Measurements from ENCODE around the gene HOXD1. TPM values are rescaled to one million over a fixed set of nuclear protein-coding genes. Genes with fewer than 3 reads are reported as not detected.

HOXD1 gene
- total RNA-seq, 1 donor, result not detected

DNA sequence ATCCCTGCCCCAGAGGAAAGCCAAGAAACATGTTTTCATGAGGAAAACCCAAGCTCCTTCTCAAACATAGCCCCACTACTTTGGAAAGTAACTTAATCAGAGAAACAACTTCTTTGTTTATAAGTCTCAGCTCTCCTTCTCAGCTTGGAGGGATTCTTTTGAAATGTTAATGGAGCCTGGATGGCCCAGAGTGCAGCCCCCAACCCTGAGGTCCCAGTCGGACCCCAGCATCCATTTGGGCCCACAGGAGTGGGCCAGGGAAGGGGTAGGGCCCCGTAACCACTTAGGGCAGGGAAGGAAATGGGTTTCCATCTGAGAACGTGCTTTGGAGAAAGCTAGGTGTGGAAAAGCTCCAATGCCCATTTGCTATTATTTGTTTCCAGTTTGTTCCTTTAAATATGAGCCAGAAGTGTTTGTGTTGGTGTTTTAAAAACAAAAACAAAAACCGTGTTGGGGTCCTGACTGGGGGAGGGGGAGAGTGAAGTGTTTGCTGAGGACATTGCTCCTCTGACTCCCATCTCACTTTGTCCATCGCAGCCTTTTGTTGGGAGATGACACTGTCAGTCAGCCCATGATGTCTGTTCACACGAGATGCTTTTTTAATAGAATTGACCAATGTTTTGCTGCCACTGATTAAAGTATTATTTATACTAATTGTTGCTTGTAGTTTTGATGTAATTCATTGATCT lies 33.0 kb upstream of the HOXD1 start:
- no peaks in the 10 kb centered on the region for H3K4me1 ChIP-seq (ENCODE audit: insufficient read depth, low read length)
- no peak overlapping the region for H2AFZ ChIP-seq (ENCODE audit: low read length)
- peaks cover 18% of the 10 kb centered on the region for H3K27me3 ChIP-seq (ENCODE audit: insufficient read depth, low read length)
- H3K4me3 ChIP-seq (ENCODE audit: insufficient read depth, low read length), result no peak overlapping the region
- no peak overlapping the region for H3K4me2 ChIP-seq (ENCODE audit: insufficient read depth, low read length)
- no peaks in the 10 kb centered on the region for H3K36me3 ChIP-seq (ENCODE audit: insufficient read depth, low read length)
- no peaks in the 10 kb centered on the region for H3K79me2 ChIP-seq (ENCODE audit: insufficient read depth, low read length)
- no peaks in the 10 kb centered on the region for H4K20me1 ChIP-seq (ENCODE audit: insufficient read depth, low read length)
- H3K27ac ChIP-seq (ENCODE audit: low read depth, low read length), result no peak overlapping the region
- TF ChIP-seq, protein P1, sequence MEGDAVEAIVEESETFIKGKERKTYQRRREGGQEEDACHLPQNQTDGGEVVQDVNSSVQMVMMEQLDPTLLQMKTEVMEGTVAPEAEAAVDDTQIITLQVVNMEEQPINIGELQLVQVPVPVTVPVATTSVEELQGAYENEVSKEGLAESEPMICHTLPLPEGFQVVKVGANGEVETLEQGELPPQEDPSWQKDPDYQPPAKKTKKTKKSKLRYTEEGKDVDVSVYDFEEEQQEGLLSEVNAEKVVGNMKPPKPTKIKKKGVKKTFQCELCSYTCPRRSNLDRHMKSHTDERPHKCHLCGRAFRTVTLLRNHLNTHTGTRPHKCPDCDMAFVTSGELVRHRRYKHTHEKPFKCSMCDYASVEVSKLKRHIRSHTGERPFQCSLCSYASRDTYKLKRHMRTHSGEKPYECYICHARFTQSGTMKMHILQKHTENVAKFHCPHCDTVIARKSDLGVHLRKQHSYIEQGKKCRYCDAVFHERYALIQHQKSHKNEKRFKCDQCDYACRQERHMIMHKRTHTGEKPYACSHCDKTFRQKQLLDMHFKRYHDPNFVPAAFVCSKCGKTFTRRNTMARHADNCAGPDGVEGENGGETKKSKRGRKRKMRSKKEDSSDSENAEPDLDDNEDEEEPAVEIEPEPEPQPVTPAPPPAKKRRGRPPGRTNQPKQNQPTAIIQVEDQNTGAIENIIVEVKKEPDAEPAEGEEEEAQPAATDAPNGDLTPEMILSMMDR (IDR thresholded peaks at IDR 0.05; ENCODE audit: extremely low read depth, low read depth, low read length), result no peak
- H3K9me3 ChIP-seq (ENCODE audit: low read depth, low read length), result no peaks in the 10 kb centered on the region
- no peak for DNase-seq (ENCODE audit: insufficient read length, low spot score, missing footprints)

DNA sequence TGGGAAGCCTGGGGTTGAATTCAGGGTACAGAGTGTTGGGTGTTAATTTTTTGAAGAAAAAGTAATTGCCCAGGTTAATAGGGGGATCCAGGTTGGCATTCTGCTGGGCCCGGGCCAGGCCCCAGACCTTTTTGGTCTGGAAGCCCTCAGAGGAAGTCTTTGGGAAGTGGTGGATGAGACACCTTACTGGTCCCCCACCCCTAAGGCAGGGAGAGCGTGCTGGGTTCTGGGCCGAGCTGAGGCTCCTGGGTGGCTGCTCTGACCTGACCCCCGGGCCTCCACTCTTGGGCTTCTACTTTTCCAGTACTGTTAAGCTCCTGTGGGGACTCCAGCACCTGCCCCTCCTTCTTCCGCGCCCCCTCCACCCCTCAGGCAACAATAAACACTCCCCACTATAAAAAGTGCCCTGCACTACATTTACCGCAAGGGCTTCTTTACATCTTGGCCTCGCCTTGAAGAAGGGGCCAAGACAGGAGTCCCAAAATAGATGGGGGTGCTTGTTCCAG lies 32.1 kb upstream of the HOXD1 start:
- TF ChIP-seq, protein P1 (IDR thresholded peaks at IDR 0.05; ENCODE audit: extremely low read depth, low read depth, low read length), result no peak
- Histone ChIP-seq H3K4me1 (ENCODE audit: insufficient read depth, low read length) (no peaks in the 10 kb centered on the region), H3K36me3 (ENCODE audit: insufficient read depth, low read length) (no peaks in the 10 kb centered on the region), H3K4me3 (ENCODE audit: insufficient read depth, low read length) (no peak overlapping the region), H3K27me3 (ENCODE audit: insufficient read depth, low read length) (peaks cover 25% of the 10 kb centered on the region), H3K27ac (ENCODE audit: low read depth, low read length) (no peak overlapping the region), H3K4me2 (ENCODE audit: insufficient read depth, low read length) (no peak overlapping the region), H4K20me1 (ENCODE audit: insufficient read depth, low read length) (no peaks in the 10 kb centered on the region), H2AFZ (ENCODE audit: low read length) (no peak overlapping the region), H3K9me3 (ENCODE audit: low read depth, low read length) (no peaks in the 10 kb centered on the region), H3K79me2 (ENCODE audit: insufficient read depth, low read length) (no peaks in the 10 kb centered on the region)
- DNase-seq (ENCODE audit: insufficient read length, low spot score, missing footprints), result no peak

DNA sequence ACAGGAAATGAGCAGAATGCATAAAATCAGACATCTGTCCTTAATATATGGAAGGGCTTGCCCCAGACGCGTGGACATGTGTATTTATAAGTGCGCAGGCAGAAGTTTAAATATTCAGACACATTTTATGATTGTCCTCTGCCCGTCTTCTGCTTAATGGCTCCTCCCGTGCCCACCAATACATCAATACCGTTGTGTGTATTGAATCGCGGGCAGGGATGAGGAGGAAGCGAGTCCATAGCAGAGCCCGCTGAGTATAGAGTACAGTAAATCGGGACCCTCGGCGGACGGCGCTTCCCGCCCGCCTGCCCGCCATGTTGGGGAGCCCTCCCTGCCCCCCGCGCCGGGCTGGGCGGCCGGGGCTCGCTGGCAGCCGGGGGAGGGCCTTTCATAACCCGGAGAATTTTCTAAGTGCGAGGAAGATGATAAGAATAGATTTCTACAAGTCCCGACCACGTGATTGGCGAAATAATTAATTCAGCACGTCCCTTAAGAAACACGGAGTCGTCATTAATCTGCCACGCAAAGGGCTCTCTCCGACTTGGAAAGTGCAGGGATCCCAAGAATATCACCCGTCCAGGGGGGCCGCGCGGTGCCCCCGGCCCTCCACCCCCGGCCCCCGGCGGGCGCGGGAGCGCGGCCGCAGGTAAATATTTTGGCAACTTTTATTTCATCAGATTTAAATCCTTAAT lies 31.5 kb upstream of the HOXD1 start, which contains the start of gene HOXD3:
Gene HOXD3, plus strand, starts transcription at position 501 of the 692 bp plus-strand sequence. CDS start 11,808 bp downstream, outside the sequence.
- DNase-seq (ENCODE audit: insufficient read length, low spot score, missing footprints), result no peak
- Histone ChIP-seq H4K20me1 (ENCODE audit: insufficient read depth, low read length) (no peaks in the 10 kb centered on the region), H3K27ac (ENCODE audit: low read depth, low read length) (no peak within 1 kb of the TSS), H3K27me3 (ENCODE audit: insufficient read depth, low read length) (peaks cover 30% of the 10 kb centered on the region), H3K4me3 (ENCODE audit: insufficient read depth, low read length) (no peak within 1 kb of the TSS), H3K36me3 (ENCODE audit: insufficient read depth, low read length) (no peaks in the 10 kb centered on the region), H3K9me3 (ENCODE audit: low read depth, low read length) (no peaks in the 10 kb centered on the region), H3K4me1 (ENCODE audit: insufficient read depth, low read length) (peaks cover 5% of the 10 kb centered on the region), H3K79me2 (ENCODE audit: insufficient read depth, low read length) (no peaks in the 10 kb centered on the region), H3K4me2 (ENCODE audit: insufficient read depth, low read length) (no peak within 1 kb of the TSS), H2AFZ (ENCODE audit: low read length) (no peak within 1 kb of the TSS)
- TF ChIP-seq, protein P1 (IDR thresholded peaks at IDR 0.05; ENCODE audit: extremely low read depth, low read depth, low read length), result no peak
